Measurements from ENCODE around the gene CCNB1IP1. TPM values are rescaled to one million over a fixed set of nuclear protein-coding genes. Genes with fewer than 3 reads are reported as not detected.
"Not testable (repeated sequence)": the region's sequence is repeated elsewhere in the genome, so short reads cannot be mapped to it uniquely, and the experiment has no call there.

CCNB1IP1 gene
- total RNA-seq, 1 donor from 2014 or later, result 67.4 TPM

DNA sequence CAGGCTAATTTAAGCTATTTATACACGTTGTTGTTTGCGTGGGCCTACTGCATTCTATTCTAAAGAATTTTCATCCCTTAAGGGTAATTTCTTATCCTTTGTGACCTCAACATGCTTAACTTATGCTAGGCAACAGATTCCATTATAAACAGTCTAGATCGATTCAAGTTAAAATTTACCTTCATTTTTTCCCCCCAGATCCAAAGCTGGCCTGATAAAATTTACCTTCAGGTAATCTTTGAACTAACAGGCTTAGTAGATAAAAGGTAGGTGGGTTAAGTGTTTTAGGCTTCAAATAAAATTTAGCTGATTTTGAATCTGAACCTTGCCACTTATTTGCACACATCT is 389 bp upstream of the CCNB1IP1 start:
- DNase-seq (ENCODE audit: low spot score), result no peak

DNA sequence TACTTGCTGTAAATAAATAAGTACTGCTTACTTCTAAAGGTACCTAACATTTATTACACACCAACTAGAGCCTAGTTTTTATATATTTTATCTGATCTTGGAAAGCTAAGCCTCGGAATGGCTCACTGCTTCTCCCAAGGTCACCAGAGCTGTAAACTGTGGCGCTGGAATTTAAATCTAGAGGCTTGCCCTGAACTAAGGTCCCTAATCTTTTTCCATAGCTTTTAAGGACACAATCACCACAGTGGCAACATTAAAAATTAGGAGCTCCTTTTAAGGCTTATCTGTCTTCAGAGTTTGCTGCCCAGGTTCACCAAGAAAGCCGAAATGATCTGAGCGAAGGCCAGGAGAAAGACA is 670 bp downstream of the CCNB1IP1 start:
- no peak for DNase-seq (ENCODE audit: low spot score)

DNA sequence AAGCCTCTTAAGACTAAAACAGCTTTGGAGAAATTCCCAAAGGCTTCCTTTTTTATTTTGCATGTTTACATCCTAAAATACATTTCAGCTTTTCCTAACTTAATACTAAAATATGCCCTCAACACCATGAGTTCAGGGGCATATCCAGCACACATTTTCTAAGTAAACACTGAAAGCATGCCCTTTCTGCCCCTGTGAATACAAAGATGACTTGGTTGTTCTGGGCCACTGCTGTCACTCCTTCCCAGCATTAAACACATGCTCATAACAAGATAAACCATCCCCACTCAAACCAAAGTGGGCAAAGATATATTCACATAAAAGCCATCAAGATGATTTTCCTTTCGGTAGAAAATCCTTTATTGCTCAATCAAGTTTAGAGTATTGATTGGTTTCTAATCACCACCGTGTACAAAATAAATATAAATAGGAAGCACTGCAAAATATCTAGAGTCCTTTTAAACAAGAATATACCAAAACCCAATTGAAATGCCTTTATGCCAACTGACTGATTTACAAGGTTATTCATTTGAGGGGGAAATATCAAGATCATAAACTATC is 1.9 kb downstream of the CCNB1IP1 start:
- DNase-seq (ENCODE audit: low spot score), result no peak

DNA sequence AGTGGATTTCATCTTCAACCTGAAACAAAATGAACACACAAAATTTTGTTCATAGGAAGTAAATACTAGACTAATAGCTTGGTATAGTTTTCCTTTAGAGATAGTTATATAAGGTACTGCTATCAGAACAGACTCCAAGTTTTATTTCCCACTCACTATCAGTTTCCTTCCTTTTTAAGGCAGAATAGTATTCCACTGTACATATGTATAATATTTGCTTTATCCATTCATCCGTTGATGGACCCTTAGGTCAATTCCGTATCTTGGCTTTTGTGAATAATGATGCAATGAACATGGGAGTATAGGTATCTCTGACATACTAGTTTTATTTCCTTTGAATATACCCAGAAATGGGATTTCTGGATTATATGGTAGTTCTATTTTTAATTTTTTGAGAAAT is 3.7 kb downstream of the CCNB1IP1 start:
- no peak for DNase-seq (ENCODE audit: low spot score)

DNA sequence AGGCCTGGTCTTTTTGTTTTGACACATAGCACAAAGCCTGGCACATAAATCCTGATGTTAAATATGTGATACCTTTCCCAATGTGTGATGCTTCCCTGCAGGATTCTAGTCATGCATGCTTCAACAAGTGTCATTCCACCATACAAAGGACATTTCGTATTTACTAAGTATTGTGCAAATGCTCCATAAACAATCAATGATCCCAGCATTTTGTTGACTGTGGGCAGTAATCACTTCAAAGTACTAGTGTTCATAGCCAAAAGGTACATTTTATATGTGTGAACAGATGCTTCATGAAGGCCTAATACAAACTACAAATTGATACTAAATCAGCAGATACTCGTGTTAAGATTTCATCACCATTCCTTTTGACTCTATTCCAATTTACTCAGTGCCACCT is 4.4 kb downstream of the CCNB1IP1 start:
- DNase-seq (ENCODE audit: low spot score), result no peak

DNA sequence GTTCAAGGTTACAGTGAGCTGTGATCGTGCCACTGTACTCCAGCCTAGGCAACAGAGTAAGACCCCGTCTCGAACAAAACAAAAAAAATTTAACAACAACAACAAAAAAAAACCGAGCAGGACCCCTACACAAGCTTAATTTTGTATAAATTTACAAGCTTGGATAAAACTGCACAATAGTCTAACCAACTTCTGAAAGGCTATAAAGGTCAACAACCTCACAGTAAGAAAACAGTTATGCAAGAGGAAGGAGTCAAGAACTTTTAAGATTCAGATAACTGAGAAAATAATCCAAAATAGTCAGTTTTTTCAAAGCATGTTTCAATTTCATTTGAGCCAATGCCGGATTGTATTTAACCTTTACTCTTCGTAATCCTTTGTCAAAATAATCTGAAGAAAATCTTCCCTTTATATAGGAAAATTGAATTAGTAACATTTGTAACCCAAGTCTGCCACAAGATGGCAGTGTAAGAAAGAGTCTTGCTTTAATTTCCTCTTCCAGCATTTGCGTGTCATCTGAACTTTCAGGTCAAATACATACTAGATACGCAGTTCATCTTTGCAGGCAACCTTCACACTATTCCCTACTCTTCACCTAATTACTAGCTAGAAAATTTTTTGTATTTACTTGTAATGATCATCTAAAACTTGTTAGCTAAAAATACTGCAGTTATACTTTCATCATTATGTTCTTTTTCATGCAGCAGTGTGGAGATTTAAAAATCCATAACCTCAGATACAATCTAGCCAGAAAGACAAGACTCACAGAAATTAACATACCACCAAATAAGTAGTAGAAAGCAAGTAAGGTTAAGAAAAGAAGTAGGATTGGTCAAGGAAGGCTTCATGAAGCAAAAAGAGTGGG is 5.8 kb downstream of the CCNB1IP1 start:
- DNase-seq (ENCODE audit: low spot score), result peak; percentile 79

DNA sequence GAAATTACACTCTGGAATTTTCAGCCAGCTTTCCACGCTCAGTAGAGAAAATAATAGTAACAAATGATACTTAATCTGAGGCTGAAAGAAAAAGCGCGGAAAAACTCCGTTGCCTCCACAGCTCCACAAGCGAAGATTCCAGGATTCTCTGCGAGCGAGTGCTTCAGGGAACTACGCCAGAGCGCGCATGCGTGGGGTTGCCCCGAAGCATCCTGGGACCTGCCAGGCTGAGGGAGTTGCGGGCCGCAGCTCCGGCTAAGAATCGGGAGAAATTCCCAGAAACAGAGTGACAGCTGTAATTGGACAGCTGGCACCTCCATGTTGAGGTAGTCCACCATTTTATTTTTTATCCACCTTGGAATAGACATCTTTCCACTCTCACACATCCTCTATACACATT is 15.4 kb downstream of the CCNB1IP1 start:
- no peak for DNase-seq (ENCODE audit: low spot score)

DNA sequence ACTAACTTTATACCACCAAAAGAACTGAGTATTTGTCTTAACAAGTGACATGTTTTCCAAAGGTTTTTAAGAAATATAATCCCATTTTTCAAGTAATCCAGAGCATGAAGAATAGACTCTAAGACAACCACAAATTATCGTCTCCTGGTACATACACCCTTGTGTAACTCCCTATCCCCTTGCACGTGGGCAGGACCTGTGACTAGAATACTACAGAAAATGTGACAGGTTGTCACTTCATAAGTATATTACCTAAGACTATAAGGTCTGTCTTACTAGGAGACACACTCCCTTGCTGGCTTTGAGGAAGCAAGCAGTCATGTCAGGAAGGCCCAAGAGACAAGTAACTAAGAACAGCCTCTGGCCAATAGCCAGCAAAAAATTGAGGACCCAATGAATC is 19.1 kb downstream of the CCNB1IP1 start:
- no peak for DNase-seq (ENCODE audit: low spot score)

DNA sequence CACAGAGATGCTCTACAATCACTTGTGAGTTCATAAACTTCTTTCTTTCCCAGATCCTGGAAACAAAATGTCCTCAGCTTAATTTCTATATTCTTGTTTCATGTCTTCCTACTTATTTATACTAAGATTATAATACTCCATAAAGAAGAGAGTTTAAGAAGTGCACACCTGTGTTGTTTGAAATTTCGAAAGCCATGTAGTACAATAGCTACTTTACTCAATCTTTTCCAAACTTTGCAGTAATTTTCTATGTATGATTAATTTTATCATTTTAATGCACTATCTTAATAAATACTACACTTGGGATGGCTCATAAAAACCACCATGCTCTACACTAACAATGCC is 27.0 kb downstream of the CCNB1IP1 start:
- DNase-seq (ENCODE audit: low spot score), result no peak

DNA sequence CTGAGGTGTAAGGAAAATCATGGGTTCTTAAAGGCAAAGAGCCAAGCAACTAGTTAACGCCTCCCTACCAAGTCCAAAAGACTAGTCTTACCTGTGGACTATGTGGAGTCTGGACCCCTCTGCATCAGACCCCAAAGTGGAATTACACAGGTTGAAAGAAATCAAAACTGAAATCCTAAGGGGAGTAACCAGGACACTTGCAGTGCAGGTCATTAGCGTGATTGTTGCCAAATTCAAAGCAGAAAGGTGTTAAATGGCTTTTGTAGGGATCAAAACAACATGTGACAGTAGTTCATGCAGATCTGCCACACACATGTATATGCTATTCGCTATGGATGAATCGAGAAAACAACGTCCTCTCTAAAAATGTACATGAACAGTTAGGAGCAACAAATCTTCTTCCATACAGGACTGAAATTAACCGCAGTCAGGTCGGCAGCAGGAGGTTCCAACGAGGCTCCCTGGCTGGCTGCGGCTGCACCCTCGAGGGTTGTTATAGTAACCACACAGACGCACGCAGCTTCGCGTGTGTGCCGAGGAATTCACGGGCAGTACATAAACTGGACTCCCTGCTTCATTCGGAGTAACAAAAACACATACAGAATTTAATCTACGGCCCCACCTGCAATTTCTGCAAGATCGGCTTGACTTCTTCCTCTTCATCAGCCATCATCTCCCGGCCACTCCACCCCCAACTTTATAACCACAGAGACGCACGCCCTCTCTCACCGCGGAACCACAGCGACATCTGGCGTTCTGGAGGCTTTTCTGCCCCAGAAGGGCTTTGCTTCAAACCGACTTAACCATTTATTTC is 27.6 kb downstream of the CCNB1IP1 start, which contains the start of gene TTC5:
Gene TTC5, minus strand, starts transcription at position 687 of the 814 bp plus-strand sequence. Its CDS starts 14 bp downstream, at position 673.
- DNase-seq (ENCODE audit: low spot score), result peak; percentile 93

DNA sequence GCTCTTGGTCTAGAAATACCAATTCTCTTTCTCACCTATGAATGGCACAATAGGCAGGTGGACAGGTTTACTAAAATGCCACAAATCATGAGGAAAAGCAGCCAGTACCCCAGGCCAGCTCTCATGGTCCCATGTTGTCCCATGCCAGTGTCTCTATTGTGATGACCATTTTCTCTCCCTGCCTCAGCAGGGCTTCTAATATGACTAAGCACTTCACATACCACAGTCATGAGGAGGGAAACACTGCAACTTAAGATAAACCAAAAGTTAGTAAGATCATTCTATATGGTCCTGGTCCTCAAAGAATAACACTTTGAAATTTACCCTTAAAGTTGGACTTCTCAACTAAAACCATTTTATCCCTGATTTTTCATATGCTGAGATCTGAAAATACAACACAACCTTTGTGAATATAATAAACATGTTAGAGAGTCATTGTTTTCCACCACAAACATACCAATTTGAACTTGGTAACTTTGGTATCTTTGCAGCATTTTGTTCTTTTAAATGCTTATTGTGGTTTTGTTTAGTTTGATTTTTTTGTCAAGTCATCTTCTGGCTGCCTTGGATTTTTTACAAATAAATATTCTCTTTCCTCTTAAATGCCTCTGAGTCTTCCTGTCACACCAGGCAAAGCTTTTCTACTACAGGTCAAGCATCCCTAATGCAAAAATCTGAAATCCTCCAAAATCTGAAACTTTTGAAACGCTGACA is 30.9 kb downstream of the CCNB1IP1 start:
- DNase-seq (ENCODE audit: low spot score), result no peak

DNA sequence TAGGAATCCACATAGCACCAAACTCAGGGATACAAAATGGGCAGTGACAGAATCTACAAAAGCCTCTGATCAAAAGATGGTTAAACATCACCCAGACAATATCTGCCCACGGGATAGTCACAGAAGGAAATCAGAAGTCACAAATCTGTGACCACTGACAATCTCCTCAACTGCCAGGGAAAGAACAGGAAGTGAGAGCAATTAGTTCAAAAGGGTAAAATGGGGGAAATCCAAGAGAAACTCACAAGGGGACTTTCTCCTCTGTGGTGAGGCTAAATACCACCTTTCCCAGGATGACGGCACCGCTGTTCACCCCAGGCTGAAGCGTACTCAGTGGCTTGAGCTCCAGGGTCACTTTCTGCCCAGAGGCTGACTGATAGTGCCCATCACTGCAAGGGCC is 38.0 kb downstream of the CCNB1IP1 start:
- no peak for DNase-seq (ENCODE audit: low spot score)

DNA sequence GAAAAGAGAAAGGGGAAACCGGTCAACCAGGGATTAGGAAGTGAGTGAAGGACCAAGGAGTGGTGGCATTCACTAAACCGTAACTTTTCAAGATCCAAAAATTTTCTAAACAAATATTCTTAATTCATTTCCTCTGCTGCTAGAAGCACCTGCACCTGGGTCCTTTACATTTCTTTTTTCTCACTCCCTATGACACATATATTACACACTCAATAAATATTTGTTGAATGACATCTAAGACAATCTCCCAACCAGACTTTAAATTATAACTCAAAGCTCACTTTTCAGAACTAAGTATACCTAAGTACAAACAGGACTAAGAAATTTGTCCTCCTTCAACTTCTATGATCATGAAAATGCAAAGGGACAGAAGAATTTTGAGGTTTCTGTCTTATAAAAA is 38.4 kb downstream of the CCNB1IP1 start:
- no peak for DNase-seq (ENCODE audit: low spot score)

DNA sequence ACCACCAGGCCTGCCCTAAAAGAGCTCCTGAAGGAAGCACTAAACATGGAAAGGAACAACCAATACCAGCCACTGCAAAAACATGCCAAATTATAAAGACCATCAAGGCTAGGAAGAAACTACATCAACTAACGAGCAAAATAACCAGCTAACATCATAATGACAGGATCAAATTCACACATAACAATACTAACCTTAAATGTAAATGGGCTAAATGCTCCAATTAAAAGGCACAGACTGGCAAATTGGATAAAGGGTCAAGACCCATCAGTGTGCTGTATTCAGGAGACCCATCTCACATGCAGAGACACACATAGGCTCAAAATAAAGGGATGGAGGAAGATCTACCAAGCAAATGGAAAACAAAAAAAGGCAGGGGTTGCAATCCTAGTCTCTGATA is 51.1 kb downstream of the CCNB1IP1 start:
- DNase-seq (ENCODE audit: low spot score), result not testable (repeated sequence)

DNA sequence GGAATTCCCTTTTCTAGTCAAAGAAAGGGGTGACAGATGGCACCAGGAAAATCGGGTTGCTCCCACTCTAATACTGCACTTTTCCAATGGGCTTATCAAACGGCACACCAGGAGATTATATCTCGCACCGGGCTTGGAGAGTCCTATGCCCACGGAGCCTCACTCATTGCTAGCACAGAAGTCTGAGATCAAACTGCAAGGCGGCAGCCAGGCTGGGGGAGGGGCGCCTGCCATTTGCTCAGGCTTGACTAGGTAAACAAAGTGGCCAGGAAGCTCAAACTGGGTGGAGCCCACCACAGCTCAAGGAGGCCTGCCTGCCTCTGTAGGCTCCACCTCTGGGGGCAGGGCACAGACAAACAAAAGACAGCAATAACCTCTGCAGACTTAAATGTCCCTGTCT is 52.8 kb downstream of the CCNB1IP1 start:
- DNase-seq (ENCODE audit: low spot score), result not testable (repeated sequence)

DNA sequence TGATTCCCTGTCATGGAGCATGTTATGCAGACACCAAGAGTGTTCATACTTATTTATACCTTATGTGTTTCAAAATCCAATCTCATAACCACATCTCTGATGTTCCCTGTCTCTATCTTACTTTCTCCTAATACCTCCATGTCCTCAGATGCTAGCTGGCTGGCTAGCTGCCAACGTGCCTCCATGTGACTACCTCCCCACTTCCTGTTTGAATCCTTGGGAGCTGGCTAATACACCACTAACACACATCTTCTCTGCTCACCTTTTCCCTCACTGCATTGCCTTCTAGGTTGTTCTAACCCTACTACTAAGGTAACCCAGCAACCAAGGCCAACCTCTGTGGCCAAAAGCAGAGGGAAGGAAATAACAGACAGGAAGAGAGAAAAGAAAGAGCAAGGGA is 54.7 kb downstream of the CCNB1IP1 start:
- no peak for DNase-seq (ENCODE audit: low spot score)

DNA sequence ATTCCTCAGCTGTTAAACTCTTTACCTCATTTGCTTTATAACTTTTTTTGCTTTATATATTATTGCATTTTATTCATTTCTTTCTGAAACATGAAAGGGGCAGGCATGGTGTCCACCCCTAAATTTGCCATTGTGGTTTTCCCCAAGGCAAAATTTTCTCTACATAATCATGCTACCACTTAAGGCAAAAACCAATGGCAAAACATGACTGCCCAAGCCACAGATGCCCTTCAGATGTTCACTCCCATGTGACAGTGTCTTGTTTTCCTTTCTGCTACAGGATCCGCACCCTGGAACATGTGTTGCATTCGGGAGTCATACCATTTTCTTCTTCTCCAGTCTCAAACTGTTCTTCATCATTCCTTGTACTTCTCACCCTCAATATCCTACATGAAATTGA is 55.7 kb downstream of the CCNB1IP1 start:
- DNase-seq (ENCODE audit: low spot score), result no peak

DNA sequence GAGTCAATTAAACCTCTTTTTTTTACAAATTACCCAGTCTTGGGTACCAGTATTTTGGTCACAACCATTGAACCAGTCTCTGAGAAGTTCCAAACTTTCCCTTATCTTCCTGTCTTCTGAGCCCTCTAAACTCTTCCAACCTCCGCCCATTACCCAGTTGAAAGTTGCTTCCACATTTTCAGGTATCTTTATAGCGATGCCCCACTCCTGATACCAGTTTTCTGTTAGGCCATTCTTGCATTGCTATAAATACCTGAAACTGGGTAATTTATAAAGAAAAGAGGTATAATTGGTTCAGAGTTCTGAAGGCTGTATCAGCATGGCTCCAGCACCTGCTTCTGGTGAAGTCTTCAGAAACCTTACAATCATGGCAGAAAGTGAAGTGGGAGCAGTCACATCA is 59.0 kb downstream of the CCNB1IP1 start:
- no peak for DNase-seq (ENCODE audit: low spot score)

DNA sequence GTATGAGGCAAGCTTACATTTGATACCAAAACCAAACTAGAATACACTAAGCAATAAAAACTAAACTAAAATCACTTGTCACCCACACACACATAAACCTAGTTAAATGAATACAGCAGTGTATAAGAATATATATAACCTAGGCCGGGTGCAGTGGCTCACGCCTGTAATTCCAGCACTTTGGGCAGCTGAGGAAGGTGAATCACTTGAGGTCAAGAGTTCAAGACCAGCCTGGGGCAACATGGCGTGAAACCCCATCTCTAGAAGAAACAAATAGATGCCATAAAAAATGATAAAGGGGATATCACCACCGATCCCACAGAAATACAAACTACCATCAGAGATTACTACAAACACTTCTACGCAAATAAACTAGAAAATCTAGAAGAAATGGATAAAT is 68.7 kb downstream of the CCNB1IP1 start:
- DNase-seq (ENCODE audit: low spot score), result not testable (repeated sequence)

DNA sequence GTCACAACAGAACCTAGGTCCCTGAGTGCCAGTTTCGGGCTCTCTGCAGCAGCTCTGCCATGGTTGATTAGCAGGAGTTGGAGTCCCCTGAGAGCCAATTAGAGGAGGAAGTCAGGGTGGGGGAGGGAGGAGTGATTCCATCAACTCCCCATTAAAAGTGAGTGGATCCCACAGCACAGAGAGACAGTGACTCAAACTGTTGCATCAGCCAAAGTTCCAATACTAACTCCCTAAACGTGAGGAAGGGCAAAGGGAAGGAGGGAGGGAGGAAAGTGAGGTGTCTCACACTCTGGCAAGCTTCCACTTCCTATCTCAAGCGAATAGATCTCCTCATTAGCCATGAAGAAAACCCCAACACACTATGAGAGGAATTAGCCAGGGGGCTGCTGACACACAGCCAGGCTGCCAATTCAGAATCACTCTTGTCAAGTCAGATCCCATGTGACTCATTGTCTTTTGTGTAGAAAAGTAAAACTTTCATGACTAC is 70.4 kb downstream of the CCNB1IP1 start:
- DNase-seq (ENCODE audit: low spot score), result no peak
